Body of pancreas (tissue), 4 donors: ENCODE data around the gene ATF3. TPM values are rescaled to one million over a fixed set of nuclear protein-coding genes. Genes with fewer than 3 reads are reported as not detected.

Source experiments
- ATAC-seq: fragments of 150-250 bp; one replicate; pipeline ENCODE4 v1.9.1; 2016
- DNase-seq, 4 donors: peaks; one replicate each; pipeline ENCODE4 v3.0.0-alpha.2; 2019
- H3K27ac ChIP-seq, 4 donors: fragments of 200-600 bp; sonication (generic); 1 replicate in 3 of 4; 2 replicates in 1 of 4; pipeline versions ENCODE4 v1.5.1 to v1.6.1; 2016 to 2019; ENCODE audit warnings: mild to moderate bottlenecking in 1 of 4, mixed read lengths in 1 of 4, moderate library complexity in 1 of 4
- H3K27me3 ChIP-seq, 2 donors: fragments of 200-600 bp; sonication (generic); one replicate each; pipeline ENCODE4 v1.6.0; 2016; ENCODE audit warnings: mild to moderate bottlenecking in 1 of 2
- H3K36me3 ChIP-seq, 2 donors: fragments of 200-600 bp; sonication (generic); replicated peaks in 1 of 2; 2 replicates each; pipeline ENCODE4 v1.5.1; 2016; ENCODE audit warnings: low read depth in 2 of 2; ENCODE audit not compliant: insufficient read depth in 1 of 2
- H3K4me1 ChIP-seq: fragments of 200-600 bp; sonication (generic); one replicate; pipeline ENCODE4 v1.6.0; 2016
- H3K4me3 ChIP-seq, 2 donors: fragments of 200-600 bp; sonication (generic); 1 replicate in 1 of 2; 2 replicates in 1 of 2; pipeline ENCODE4 v1.5.1; 2016 to 2019
- H3K9me3 ChIP-seq, 3 donors: fragments of 200-600 bp; sonication (generic); 1 replicate in 2 of 3; 2 replicates in 1 of 3; pipeline ENCODE4 v1.5.1; 2016
- POLR2A ChIP-seq, 3 donors: fragments of 450-650 bp; IDR thresholded peaks; one replicate each; pipeline ENCODE4 v1.6.1; 2016; ENCODE audit warnings: antibody characterized with exemption in 3 of 3, mild to moderate bottlenecking in 2 of 3
- WGBS, 2 donors: methylation state at CpG; one replicate each; pipeline ENCODE4 v1.1.5; 2017; 5-methylcytosine and 5-hydroxymethylcytosine counted together
- intact Hi-C: fragments of 100-400 bp; cut with DNase I; formaldehyde crosslinking; loops from one replicate; pipeline ENCODE4 v1.15.1; 2023
- total RNA-seq, 2 donors: library from RNA; depleted of rRNA; stranded (reverse); fragments of >200 nt; gene quantifications; one replicate each; pipeline ENCODE4 v1.1.0, GENCODE V29; 2016
- TF ChIP-seq, protein P1 (sequence below), 7 experiments: fragments of 450-650 bp in 4 of 7; fragments of 200-600 bp in 3 of 7; sonication (generic) in 3 of 7; IDR thresholded peaks; one replicate each; pipeline ENCODE4 v1.5.1; 2016 to 2019; ENCODE audit warnings: antibody characterized with exemption in 7 of 7

ATF3 gene
- total RNA-seq, 2 donors from 2014 or later: 8.6 to 27.0 TPM

- DNase-seq: no peak
- Histone ChIP-seq H3K27me3 (no peaks in the 10 kb centered on the region), H3K36me3 (no peaks in the 10 kb centered on the region), H3K4me3 (no peak overlapping the region), H3K4me1 (no peaks in the 10 kb centered on the region), H3K27ac (no peak overlapping the region), H3K9me3 (no peaks in the 10 kb centered on the region)
- ATAC-seq: no peak
- intact Hi-C loops: no loop called here
- WGBS, 2 donors: 29 to 36% methylated on average over 11 to 13 of the region's 13 CpGs
- TF ChIP-seq POLR2A (IDR thresholded peaks at IDR 0.05): no peak
- TF ChIP-seq, protein P1, sequence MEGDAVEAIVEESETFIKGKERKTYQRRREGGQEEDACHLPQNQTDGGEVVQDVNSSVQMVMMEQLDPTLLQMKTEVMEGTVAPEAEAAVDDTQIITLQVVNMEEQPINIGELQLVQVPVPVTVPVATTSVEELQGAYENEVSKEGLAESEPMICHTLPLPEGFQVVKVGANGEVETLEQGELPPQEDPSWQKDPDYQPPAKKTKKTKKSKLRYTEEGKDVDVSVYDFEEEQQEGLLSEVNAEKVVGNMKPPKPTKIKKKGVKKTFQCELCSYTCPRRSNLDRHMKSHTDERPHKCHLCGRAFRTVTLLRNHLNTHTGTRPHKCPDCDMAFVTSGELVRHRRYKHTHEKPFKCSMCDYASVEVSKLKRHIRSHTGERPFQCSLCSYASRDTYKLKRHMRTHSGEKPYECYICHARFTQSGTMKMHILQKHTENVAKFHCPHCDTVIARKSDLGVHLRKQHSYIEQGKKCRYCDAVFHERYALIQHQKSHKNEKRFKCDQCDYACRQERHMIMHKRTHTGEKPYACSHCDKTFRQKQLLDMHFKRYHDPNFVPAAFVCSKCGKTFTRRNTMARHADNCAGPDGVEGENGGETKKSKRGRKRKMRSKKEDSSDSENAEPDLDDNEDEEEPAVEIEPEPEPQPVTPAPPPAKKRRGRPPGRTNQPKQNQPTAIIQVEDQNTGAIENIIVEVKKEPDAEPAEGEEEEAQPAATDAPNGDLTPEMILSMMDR (IDR thresholded peaks at IDR 0.05): no peak
Measured at GRCh38 chr1:212587888-212588510, 20.6 kb upstream of the ATF3 start.

- TF ChIP-seq POLR2A (IDR thresholded peaks at IDR 0.05): no peak
- TF ChIP-seq, protein P1 (IDR thresholded peaks at IDR 0.05): no peak
- Histone ChIP-seq H3K27ac (no peak overlapping the region), H3K36me3 (no peaks in the 10 kb centered on the region), H3K27me3 (no peaks in the 10 kb centered on the region), H3K4me1 (no peaks in the 10 kb centered on the region), H3K9me3 (no peaks in the 10 kb centered on the region), H3K4me3 (no peak overlapping the region)
- intact Hi-C loops: no loop called here
- DNase-seq (no peak), ATAC-seq (no peak)
- 74 to 85% methylated on average over 3 of the region's 3 CpGs for WGBS, 2 donors
Measured at GRCh38 chr1:212589446-212589845, 19.1 kb upstream of the ATF3 start.

DNA sequence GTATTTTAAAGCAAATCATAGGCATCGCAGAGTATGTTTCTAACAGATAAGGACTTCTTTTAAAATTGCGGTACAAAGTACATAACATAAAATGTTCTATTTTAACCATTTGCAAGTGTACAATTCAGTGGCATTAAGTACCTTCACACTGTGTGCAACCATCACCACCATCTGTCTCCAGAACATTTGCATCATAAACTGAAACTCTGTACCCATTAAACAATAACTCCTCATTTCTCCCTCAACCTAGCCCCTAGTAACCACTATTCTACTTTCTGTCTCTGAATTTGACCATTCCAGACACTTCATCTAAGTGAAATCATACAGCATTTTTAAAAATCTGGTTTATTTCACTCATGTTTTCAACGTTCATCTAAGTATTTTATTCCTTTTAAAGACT, 16.6 kb upstream of the ATF3 start:
- ATAC-seq (no peak), DNase-seq (no peak)
- TF ChIP-seq POLR2A (IDR thresholded peaks at IDR 0.05): no peak
- TF ChIP-seq, protein P1 (IDR thresholded peaks at IDR 0.05): no peak
- WGBS, 2 donors: 52 to 64% methylated on average over 3 of the region's 3 CpGs
- Histone ChIP-seq H3K4me3 (no peak overlapping the region), H3K27me3 (no peaks in the 10 kb centered on the region), H3K9me3 (no peaks in the 10 kb centered on the region), H3K4me1 (peaks cover 6% of the 10 kb centered on the region), H3K36me3 (no peaks in the 10 kb centered on the region), H3K27ac (no peak overlapping the region)
- intact Hi-C loops: no loop called here

GRCh38 chr1:212593821-212594251, 14.7 kb upstream of the ATF3 start:
- no peak for TF ChIP-seq POLR2A (IDR thresholded peaks at IDR 0.05)
- TF ChIP-seq, protein P1 (IDR thresholded peaks at IDR 0.05): no peak
- no peak for DNase-seq
- intact Hi-C loops: no loop called here

DNA sequence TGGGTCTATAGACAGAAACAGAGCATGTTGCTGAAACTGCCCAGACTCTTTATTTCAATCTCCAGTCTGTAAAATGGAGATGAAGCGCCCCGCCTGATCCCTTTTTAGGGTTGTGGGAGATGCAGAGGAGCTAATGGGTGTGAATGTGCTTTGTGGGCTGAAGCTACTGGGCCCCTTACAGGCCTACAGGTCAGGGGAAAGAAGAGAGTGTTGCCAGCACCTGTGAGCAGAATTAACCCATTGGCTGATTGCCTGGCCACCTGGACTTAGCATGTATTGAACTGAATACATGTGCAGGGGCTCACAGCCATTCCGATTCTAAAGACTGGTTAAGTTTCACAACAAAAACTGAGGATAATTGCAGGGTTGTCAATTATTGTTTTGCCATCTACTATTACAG, 13.9 kb upstream of the ATF3 start:
- H3K9me3 ChIP-seq: no peaks in the 10 kb centered on the region
- 92 to 96% methylated on average over 3 of the region's 3 CpGs for WGBS, 2 donors
- no peak for ATAC-seq
- H3K36me3 ChIP-seq: no peaks in the 10 kb centered on the region
- intact Hi-C loops: no loop called here
- no peak overlapping the region for H3K4me3 ChIP-seq
- H3K27ac ChIP-seq: no peak overlapping the region
- H3K4me1 ChIP-seq: peaks cover 6% of the 10 kb centered on the region
- no peaks in the 10 kb centered on the region for H3K27me3 ChIP-seq
- DNase-seq: no peak
- TF ChIP-seq, protein P1 (IDR thresholded peaks at IDR 0.05): no peak
- no peak for TF ChIP-seq POLR2A (IDR thresholded peaks at IDR 0.05)

More at GRCh38 chr1:212593821-212594251, 14.7 kb upstream of the ATF3 start:
- ATAC-seq: no peak
- H3K36me3 ChIP-seq: no peaks in the 10 kb centered on the region
- H3K4me3 ChIP-seq: no peak overlapping the region
- whole genome bisulfite sequencing, 2 donors: 75 to 82% methylated on average over 3 of the region's 3 CpGs
- H3K4me1 ChIP-seq: peaks cover 6% of the 10 kb centered on the region
- H3K27ac ChIP-seq: no peak overlapping the region
- no peaks in the 10 kb centered on the region for H3K27me3 ChIP-seq
- no peaks in the 10 kb centered on the region for H3K9me3 ChIP-seq
